IPS DF 4.7 (cell line): ENCODE results near the gene TNFRSF9.

Source experiments
- DNase-seq: peaks from one replicate; pipeline ENCODE4 v3.0.0-alpha.2; 2013; ENCODE audit warnings: low spot score; ENCODE audit errors: extremely low read depth

TNFRSF9 gene

GRCh38 chr1:7878027-7878426, 62.6 kb downstream of the TNFRSF9 start:
- no peak for DNase-seq

DNA sequence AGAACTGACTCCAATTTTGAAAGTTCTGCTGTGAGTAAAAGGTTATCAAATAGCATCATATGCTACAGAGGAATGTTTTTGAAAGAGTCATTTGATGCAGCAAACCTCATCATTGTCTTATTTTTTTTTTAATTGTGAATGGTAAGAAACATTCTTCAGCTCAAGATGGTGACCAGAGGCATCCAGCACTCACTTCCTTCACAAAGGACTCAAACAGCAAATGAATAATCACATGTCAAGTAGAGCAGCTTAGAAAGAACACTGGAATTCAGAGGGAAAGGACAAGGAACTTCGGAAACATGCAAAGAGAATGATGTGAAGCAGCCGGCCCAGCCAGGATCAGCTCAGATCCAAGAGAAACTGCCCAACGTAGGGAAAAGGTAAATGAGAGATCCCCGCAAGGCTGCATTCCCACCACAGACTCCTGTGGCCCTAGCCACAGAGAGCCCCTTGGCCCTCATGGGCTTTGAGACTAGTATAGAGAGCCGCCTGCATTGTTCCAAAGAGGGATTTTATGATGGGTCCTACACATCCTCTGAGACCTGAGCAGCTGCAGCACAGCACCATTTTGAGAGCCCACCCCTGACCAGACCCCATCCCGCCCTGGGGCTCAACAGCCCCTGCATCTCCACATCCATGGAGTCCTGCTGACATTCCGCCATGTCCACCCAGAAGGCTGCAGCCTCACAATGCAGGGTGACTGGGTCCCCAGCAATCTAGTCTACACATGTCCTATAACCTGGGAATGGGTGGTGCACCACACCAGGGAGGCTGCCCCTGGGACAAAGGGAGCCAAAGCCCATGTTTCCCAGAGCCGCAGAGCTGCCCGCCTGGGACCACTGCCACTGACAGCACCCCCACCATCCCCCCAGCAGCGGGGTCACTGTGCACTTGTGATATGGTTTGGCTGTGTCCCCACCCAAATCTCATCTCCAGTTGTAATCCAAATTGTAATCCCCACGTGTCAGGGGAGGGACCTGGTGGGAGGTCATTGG, 66.5 kb downstream of the TNFRSF9 start:
- no peak for DNase-seq

DNA sequence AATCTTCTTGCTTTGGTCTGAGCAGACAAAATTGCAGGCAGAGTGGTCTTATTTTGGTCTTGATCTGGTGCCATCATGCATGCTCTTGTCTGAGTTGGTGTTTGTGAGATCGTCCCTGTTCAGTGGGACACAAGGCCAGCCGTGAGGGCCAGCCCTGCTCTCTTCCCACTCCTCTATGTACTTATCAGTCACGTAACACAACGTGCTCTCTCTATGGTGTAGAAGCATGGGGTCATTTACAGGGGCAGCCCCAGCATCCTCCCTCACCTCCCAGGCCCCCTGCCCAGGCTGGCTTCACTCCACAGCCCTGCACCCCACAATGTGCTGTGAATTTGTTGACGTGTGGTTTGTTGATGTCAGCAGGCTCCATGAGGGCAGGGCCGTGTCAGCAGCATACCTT, 69.5 kb downstream of the TNFRSF9 start:
- no peak for DNase-seq

DNA sequence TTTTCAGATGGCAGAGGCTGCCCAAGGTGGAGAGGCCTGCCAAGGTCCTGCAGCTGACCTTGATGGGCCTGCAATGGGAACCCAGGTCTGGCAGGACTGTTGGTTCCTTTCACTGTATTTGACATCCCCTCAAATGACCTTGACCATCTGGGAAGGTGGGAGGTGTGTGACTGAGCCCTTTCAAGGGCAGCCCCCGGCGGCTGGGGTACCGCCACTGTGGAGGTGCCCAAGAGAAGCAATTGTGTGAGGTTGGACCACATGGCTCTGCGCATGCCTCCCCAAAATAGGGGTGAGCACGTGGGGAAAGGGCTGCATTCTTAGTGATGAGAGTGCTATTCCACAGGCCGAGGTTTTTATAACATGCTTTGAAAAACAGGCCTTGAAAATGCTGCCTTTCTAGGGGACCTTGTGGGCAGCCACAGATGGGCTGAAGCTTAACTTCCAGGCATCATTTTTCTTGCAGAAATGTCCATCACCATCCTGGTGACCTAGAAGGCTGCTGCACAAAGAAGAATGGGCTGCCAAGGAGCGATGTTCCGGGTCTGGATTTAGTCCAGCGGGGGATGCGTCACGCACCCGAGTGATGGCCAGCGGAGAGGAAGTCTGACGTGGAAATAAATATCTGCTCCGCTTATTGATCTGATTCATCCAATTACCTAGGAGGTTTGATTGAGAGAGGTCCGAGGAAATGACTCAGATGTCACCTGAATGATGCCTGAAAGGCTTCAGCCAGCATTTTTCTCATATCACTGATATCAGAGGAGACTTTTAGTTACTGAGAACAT, 71.3 kb downstream of the TNFRSF9 start:
- no peak for DNase-seq

DNA sequence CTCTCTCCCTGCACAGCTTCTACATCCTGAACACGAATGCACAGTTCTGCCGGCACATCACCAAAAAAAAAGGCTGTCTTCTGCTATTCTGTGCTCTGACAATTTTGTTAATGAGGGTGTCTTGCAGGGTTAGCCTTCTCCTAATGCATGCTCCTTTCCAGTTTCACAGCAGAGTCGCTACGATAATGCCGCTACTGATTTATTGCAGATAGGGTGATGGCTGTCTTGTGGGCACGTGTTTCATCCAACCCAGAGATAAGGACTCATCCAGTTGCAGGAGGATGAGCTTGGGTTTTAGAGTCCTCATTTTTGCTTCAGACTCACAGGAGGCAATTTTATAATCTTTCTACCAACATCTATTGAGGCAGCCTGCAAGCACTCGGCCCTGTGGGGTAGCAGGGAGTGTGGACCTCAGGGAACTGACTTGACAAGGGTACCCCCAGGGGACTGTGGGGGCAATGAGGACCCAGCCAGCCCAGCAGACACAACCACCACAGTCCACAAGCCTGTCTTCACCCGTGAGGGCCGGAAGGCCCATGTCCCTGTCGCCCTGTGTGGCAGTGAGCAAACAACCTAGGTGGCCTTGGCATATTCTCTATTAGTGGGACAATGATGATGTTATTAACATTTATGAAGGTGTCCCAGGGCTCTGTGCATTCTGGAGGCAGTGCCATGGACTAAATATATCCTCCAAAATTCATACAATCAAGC, 72.4 kb downstream of the TNFRSF9 start:
- DNase-seq, result no peak

GRCh38 chr1:7865978-7866377, 74.7 kb downstream of the TNFRSF9 start:
- no peak for DNase-seq
